GM18519 (cell line): ENCODE measurements around the gene CORO6.

Source experiments
- ATAC-seq: cut with Tn5 transposase; IDR thresholded peaks from one replicate; pipeline ENCODE4 v1.9.1; 2021; ENCODE audit warnings: mild to moderate bottlenecking, moderate library complexity; ENCODE audit not compliant: unreplicated experiment, low FRiP score

CORO6 gene

DNA sequence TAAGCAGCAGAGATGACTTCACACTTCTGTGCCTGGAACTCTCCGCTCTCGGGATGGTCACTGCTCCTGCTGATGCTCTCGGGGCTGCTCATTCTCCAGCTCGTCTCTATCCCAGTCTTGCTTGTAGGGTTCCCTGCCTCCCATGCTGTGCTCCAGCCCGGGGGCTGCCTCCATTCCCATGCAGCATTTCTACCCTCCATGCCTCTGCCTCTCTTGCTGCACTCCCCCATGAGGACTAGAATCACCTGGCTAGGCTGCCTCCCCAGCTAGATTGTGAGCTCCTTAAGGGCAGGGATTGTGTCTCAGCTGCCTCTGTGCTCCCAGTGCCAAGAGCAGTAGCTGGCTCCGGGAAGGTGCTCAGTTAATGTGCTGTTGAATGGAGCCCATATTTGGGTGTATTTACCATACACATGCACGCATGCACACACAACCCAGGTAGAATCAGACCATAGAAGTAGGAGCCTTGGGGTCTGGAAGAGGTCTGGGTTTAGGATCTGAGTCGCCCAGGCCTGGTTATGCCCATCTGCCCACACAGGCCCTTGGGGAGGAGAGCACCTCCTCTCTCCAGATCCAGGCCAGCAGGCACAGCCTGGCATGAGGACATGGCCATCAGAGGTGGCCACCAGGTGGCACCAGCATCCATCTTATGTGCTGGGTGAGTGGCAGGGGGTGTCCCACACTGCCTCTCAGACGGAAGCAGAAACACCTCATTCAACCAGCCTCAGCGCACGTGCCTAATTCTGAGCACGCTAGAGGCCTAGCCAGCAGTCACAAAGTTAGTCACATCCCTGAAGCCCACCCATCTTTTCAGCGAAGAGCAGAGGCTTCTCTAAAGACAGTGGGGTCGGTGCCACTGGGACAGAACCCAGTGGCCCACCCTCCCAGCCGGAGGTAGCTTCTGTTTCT lies 42.6 kb downstream of the CORO6 start:
- ATAC-seq: peak; percentile 63

DNA sequence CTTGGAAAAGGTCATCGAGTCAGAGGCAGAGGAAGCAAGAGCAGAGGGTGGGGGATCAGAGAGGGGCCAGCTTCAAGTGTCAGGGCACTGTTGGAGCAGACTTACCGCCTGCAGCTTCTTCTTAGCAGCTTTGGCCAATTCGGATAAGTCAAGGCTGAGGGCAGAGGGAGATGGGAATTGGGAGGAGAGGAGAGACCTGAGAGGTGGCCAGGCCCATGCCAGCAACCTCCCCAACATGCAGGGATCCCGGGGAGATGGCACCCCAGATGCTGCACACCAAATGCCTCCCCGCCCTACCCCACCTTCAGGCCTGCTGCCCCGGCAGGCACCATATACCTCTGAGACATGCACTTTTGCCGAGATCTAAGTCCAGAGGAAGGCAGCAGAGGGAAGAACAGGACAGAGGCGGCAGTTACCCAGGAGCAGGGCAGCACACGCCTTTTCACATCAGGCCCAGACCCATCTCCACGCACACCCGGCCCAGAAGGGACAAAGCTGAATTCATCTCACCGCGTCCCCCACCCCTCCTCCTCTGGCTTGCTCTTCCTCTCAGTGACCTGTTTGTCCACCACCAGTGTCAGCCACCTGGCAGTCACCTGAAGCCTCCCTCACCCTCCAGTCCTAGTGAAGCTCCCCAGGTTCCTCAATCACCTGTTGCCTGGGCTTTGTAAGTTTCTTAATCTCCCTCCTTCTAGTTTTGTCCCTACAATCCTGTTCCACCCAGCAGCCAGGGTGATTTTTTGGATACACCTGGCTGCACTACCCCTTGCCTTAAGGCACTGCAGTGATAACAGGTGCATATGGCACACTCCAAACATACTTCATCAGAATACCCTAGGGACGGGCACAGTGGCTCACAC lies 43.9 kb downstream of the CORO6 start:
- ATAC-seq: no peak

DNA sequence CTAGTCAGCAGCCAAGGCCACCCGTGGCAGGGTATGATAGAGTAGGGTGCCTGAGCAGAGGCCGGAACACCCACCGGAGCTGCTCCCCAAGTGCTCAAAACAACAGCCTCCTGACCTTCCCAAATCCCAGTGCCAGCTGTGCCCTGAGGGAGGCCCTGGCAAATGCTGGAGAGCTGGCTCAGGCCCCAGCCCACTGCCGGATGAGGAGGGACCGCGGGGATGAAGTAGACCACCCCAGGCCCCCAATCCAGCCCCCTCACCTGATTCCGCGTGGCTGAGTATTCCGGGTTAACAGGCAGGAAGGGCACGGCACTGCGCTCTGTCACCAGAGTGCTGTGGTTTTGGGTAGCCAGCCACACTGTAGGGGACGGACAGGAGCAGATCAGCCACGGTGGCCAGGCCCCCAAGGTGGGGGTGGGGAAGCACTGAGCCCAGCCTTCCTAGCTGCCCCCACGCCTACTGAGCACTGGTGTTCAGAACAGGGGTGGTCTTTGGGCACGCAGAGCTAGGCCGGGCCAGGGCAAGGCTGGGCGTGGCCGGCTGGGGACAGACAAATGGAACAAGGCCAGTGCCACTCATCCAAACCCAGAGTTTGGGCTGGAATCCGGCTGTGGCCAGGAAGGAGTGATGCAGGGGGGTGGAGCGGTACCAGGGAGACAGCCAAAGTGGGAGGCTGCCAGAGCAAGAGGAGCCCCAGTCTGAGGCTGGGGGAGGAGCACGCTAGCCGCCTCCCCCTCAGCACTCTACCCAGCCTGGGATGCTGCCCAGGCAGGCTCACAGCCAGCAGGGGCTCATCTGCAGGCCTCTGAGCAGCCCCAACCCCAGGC lies 45.1 kb downstream of the CORO6 start:
- no peak for ATAC-seq

DNA sequence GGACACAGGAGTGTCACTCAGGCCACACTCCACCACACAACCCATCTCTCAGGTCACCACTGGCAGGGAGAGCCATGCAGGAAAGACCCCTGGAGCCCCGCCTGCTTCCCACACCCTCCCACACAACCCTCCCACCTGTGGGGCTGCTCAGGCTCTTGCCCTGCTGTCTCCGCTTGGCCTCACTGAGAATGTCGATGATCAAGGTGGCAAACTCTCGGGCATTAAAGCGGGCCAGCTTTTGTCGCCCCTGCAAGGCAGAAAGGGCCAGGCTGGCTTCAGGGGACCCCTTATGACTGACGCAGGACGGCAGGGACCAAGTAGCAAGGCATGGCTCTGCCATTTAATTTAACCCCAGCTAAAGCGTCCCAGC lies 45.7 kb downstream of the CORO6 start:
- no peak for ATAC-seq

DNA sequence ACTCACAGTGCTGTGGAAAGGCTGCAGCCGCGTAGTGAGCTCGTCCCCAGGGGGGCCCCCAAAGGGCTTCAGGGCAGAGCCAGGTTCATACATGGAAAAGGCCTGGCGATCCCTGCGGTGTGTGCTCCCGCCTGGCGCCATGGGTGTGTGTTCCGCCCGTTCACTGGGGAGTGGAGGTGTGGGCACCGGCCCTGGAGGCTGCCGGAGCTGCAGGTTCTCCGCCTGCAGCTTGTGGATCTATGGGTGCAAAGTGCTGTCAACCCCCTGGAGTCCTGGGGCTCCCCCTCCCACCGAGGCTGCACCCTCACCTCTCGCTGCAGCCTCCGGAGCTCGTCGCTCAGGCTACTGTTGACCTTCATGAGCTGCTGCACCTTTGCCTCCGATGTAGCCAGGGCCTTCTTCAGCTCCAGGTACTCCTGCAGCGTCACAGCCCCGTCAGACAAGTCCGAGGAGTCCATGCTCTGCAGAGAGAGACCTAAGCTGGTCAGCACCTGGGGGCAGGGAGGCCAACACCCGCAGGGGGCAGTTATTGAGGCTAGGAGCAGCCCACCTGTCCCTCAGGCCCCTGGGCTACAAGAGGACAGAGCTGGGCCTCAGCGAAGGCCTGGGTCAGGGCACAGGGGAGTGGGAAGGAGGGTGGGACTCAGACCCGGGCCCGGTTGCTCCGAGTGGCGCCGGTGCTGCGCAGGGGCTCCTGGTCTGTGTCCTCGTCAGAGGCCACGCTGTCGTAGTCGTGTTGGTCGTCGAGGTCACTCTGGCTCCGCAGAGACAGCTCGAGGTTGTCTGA lies 46.3 kb downstream of the CORO6 start:
- ATAC-seq: no peak

DNA sequence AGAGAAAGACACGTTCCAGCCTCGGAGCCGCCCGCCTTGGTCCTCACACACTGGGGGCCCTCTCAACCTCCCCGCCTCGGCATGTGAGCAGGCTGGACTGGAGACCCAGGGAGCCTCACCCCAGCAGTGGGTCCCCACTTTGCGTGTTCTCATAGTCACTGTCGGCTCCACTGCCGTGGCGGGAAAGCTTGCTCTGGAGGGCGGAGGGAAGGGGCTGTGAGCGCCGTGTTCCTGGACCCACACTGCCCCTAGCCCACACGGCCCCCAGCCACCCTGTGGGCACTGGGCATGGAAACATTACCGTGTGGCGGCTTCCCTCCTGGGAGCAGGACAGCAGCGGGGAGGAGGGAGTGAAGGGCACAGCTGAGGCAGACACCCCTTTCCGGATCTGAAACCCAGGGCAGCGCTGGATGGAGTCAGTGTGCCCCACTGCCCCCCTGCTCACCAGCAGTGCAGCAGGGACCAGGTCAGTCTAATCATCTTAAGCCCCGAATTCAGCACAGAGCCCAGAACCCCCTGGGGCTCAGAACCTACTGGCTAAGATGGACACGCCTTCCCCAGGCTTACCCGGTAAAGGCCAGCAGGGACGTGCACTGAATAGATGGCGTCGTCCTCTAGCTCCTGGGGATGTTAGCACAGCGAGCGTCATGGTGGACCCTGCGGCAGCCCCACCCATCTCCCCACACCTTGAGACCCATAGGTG lies 47.0 kb downstream of the CORO6 start:
- ATAC-seq: no peak

DNA sequence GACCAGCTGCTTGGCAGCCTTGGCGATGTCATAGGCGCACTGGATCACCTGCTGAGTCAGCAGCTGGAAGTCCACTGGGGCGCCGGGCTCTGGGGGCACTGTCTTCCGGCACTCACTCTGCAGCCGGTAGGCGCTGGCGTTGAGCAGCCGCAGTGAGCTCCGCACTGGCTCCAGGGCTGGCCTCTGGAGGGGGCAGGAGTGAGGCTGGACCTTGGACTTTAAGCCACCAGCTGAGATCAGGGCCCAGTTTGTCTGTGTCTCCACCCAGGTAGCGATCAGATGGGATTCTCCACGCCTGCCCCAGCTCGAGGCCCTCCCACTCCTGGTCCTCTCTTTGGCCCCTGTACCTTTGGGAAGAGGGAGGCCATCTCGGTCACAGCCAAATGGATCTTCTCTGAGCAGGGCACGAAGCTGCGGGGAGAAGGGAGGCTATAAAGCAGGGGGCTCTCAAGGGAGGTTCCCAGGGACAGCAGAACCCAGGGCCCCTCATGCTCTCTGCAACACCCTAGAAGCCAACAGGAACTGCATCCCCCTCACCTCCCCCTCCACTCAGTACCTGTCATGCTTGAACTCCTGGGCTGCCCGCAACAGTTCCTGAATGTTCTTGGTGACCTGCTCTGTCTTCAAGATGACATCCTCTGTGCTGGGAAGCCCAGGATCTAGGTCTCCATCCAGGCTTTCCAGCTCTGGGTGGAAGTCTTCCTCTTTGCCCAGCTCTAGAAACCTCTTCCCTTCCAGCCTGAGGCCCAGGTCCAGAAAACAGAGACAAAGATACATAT lies 47.8 kb downstream of the CORO6 start:
- ATAC-seq: no peak

DNA sequence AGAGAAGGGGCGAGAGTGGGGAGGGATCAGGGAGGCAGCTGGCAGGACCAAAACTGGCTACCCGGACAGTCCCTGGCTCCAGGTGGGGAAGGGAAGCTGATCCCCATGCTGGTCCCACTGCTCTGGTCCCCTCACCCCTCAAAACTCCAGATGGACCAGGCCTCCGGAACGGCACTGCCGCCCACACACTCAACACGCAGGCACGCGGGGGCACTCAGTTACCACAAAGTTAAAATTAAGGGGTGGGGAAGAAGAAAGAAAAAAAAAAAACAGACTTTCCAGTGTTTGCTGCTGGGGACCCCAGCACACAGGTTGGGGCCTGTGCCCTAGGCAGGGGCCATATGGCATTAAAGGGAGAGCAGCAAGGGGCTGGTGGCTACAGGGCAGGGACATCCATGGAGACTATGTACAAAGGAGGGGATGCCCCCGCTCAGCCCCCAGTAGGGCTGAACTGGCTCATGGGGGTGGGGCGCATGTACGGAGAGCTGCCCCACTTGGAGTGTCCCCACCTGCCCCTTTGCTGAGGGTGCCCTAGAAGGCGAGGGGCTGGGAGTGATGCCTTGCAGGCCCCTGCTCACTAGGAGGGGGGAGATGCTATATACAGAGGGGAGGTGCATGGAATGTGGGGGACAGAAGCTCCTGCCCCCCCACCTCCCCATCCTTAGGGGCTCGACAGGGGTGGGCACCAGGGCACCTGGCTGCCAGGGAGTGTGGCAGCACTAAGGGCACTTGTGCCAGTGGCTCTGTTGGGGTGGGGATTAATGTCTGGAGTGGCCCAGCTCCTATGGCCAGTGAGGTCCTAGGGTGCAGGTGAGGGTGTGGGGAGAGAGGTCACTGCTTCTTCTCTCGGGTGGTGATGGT lies 48.6 kb downstream of the CORO6 start:
- no peak for ATAC-seq

DNA sequence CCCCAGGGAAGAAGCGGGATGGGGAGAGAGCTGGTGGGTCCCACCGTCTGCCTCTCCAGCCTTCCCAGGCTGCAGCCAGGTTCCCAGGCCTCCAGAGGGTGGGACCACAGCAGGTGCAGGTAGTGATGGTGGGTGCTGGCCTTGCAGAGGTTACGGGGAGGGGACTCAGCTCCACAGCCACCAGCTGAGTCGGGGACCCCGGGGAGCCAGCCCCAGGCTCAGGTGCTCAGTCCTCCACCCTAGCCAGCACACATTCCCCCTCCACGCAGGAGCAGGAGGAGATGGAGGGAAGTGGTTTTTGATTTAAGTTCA lies 49.2 kb downstream of the CORO6 start:
- ATAC-seq: no peak

DNA sequence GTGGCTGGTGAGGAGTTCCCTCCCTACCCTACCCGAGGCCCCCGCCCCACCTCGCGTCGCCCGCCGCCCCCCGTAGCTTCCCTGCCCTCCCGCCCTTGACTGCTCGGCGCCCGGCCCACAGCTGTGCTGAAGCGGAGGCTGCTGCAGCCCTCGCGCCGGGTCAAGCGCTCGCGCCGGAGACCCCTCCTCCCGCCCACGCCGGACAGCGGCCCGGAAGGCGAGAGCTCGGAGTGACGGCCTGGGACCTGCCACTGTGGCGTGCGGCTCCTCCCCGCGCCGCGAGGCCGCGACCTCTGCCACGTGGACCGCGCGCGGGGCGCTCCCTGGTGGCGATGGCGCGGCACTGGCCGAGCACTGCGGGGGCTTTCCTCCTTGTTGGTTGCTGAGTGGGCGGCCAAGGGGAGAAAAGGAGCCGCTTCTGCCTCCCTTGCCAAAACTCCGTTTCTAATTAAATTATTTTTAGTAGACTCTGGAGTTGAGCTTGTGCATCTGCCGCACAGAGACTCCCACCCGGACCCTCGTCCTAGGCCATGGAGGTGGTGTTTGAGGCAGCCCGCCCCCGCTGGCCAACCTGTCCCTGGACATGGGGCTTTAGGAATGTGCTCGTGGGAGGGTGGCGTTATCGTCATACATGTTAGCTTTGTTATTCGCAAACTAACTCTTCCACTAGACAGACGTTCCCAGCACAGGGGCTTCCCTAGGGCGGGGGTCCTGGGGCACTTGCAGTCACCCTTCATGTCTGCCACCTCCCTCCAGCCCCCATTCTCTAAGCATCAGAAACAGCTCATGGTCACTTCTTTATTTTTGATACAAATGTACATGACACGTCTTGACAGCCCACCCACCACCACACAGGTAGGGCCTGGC lies 49.8 kb downstream of the CORO6 start:
- ATAC-seq: no peak

DNA sequence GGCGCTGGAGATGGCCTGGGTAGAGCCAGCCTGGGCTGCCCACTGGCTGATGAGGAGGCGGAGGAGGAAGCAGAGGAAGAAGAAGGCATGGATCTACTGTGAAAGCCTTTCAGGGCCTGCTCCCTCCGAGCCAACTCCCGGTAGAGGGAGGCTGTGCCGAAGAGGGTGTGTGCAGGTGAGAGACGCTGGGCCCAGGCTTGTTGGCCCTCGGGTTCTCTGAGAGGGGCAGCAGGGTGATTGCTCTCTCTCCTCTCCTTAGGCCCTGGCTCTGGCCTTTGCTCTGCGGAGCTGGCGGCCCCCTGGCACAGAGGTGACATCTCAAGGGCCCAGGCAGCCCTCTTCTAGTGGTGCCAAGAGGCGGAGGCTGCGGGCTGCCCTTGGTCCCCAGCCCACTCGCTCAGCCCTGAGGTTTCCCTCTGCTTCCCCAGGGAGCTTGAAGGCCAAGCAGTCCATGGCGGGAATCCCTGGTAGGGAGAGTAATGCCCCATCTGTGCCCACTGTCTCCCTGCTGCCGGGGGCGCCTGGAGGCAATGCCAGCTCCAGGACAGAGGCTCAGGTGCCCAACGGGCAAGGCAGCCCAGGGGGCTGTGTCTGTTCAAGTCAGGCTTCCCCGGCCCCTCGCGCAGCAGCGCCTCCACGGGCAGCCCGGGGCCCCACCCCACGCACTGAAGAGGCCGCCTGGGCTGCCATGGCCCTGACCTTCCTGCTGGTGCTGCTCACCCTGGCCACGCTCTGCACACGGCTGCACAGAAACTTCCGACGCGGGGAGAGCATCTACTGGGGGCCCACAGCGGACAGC lies 50.6 kb downstream of the CORO6 start:
- ATAC-seq: no peak

DNA sequence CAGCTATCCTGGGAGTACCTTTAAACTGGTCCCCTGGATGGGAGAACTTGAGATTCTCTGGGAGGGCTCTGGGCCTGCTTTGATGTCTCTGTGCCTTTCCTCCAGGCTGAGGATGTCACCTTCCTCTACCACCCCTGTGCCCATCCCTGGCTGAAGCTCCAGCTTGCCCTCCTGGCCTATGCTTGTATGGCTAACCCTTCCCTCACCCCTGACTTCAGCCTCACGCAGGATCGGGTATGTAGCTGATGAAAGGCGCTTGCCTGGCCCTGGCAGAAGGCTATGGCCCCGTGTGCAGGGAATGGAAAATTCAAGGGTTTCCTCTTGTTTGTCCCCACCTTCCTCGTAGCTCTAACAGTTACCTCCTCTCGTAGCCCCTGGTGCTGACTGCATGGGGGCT lies 51.2 kb downstream of the CORO6 start:
- ATAC-seq: no peak

DNA sequence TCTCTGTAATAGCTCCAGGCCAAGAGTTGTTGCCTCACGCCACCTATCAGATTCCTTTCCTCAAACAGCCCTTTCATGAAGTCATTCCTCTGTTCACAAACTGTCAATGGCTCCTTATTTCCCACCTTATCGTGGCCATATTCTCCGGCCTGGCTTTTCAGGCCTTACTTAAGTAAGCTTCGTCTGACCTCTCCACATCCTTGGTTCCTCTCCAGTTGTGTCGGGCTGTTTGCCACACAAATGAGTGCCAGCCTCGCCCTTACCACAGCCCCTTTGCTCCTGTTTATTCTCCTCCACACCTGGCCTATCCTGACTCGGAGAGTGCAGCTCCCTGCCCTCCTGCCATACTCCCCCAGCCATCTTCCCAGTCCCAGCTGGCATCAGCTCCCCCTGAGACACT lies 52.2 kb downstream of the CORO6 start:
- ATAC-seq: no peak

DNA sequence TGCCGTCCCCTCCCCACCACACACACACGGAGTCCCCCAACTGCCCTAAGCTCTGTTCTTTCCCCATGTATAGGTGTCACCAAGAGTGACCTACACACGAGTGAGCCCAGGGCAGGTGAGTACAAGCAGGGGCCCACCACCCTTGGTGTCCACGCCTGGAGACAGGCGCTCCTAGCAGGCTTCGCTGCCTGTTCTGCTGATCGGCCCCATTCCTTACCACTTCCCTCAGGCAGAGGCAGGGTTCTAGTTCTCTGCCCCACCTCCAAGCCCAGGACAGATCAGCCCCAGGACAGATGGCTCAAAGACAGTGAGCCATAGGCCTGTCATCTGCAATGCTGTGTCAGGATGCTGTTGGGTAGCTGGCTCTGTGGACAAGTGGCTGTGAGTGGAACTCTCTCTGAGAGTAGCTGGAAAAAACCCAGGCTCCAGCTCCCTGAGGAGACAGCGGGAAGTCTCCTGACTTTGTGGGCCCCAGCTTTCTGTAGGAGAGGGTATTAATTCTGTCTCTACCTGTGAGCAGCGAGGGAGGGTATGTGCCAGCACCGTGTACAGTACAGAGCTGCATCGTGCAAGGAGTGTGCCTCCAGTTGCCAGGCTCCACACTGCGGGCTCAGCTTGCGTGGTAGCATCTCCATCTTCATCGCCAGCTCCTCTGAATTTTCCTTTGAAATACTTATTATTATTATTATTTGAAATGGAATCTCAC lies 53.3 kb downstream of the CORO6 start:
- ATAC-seq: no peak

DNA sequence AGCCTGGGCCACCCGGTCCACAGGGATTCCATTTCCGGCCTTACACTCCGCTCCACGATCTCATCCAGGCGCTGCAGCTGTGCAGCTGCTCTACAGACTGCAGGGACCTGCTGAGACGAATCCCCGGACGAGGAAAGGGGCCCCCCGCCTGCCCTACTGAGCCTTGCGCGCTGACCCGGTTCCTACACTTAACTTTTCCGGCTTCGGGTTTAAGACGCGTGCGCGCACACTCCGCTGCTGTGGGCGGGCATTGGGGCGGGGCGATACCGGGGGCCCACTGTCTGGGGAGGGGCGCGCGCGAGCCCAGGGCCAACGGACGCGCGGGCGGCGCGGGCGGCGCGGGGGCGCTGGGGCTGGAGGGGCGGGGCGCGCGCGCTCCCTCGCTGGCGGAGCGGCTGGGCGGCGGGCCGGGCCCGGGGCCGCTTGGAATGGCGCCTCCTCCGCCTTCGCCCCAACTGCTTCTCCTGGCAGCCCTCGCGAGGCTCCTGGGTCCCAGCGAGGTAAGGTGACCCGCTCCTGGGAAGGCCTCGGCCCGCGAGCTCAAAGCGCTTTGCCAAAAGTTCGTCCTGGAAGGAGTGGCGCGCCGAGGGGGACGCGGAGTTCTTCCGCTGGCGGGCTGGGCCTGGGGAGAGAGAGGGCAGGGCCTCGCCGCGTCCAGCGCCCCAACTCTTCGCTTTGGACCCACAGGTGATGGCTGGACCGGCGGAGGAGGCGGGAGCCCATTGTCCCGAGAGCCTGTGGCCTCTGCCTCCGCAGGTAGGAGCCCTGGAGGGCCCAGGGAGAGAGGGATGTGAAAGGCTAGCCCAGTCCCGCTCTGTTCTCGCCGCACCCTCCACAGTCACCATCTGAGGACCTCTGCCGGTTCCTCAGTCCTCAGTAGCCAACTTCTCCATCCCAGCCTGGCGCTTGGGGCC lies 54.1 kb downstream of the CORO6 start, which contains the start of gene TP53I13:
Gene TP53I13, plus strand, starts transcription at position 371 of the 914 bp plus-strand sequence. Its CDS starts 58 bp downstream, at position 429.
- ATAC-seq: no peak
